Smooth muscle cell (in vitro differentiated cells): ENCODE data around the gene PVR. TPM values are rescaled to one million over a fixed set of nuclear protein-coding genes. Genes with fewer than 3 reads are reported as not detected.

ENCODE experiments used
- DNase-seq: peaks from one replicate; lab custom pipeline; 2025; ENCODE audit not compliant: unreplicated experiment; lab: John Stamatoyannopoulos, UW
- H2AFZ ChIP-seq: fragments of 200-600 bp; sonication (generic); 2 replicates; pipeline ENCODE4 v1.6.0; 2016; ENCODE audit warnings: antibody characterized with exemption, low read depth, mild to moderate bottlenecking
- H3F3A ChIP-seq: fragments of 200-600 bp; sonication (generic); 2 replicates; pipeline ENCODE4 v1.6.0; 2017; ENCODE audit warnings: antibody characterized with exemption, low read depth
- H3K27ac ChIP-seq: fragments of 200-600 bp; sonication (generic); 2 replicates; pipeline ENCODE4 v1.5.1; 2016; ENCODE audit warnings: low read depth, mild to moderate bottlenecking
- H3K27me3 ChIP-seq: fragments of 200-600 bp; sonication (generic); 2 replicates; pipeline ENCODE4 v1.6.1; 2016; ENCODE audit warnings: low read depth, mild to moderate bottlenecking
- H3K36me3 ChIP-seq: fragments of 200-600 bp; sonication (generic); 2 replicates; pipeline ENCODE4 v1.5.1; 2016; ENCODE audit warnings: low read depth
- H3K4me1 ChIP-seq: fragments of 200-600 bp; sonication (generic); 2 replicates; pipeline ENCODE4 v1.5.1; 2016; ENCODE audit warnings: low read depth
- H3K4me2 ChIP-seq: fragments of 200-600 bp; sonication (generic); 2 replicates; pipeline ENCODE4 v1.6.0; 2016; ENCODE audit warnings: mild to moderate bottlenecking
- H3K4me3 ChIP-seq: fragments of 200-600 bp; sonication (generic); 2 replicates; pipeline ENCODE4 v1.5.1; 2016; ENCODE audit warnings: mild to moderate bottlenecking
- H3K79me2 ChIP-seq: fragments of 200-600 bp; sonication (generic); 2 replicates; pipeline ENCODE4 v1.6.0; 2016; ENCODE audit warnings: low read depth, mild to moderate bottlenecking
- H3K9ac ChIP-seq: fragments of 200-600 bp; sonication (generic); 2 replicates; pipeline ENCODE4 v1.6.0; 2016; ENCODE audit warnings: low read depth
- H3K9me3 ChIP-seq: fragments of 200-600 bp; sonication (generic); replicated peaks from 2 replicates; pipeline ENCODE4 v1.5.1; 2016; ENCODE audit warnings: low read depth
- H4K20me1 ChIP-seq: fragments of 200-600 bp; sonication (generic); 2 replicates; pipeline ENCODE4 v1.6.0; 2016; ENCODE audit warnings: low read depth
- WGBS: methylation state at CpG from one replicate; pipeline ENCODE4 v1.1.7; 2016; ENCODE audit warnings: low lambda C conversion rate; 5-methylcytosine and 5-hydroxymethylcytosine counted together
- polyA plus RNA-seq: library from polyadenylated mRNA; unstranded; fragments of >200 nt; fragmentation: Nextera tagmentation; extraction: Ambion mirVana; gene quantifications from 2 replicates; pipeline ENCODE4 v1.2.1, GENCODE V29; 2016
- total RNA-seq: library from RNA; depleted of rRNA; stranded (reverse); fragments of >200 nt; gene quantifications from 2 replicates; pipeline ENCODE4 v1.2.3, GENCODE V29; 2014
- TF ChIP-seq, protein P1 (sequence below): fragments of 200-600 bp; sonication (generic); IDR thresholded peaks from 2 replicates; pipeline ENCODE4 v1.5.1; 2017; ENCODE audit warnings: borderline replicate concordance, mild to moderate bottlenecking, antibody characterized with exemption; ENCODE audit not compliant: insufficient read depth, poor library complexity, severe bottlenecking

The PVR gene
- total and polyA plus RNA-seq, 2 experiments from 2014 or later, result 25.4 to 35.0 TPM

GRCh38 chr19:44620667-44621066 is 23.0 kb upstream of the PVR start:
- no peaks in the 10 kb centered on the region for H3K27me3 ChIP-seq
- H3K9ac ChIP-seq, result no peak overlapping the region
- TF ChIP-seq, protein P1, sequence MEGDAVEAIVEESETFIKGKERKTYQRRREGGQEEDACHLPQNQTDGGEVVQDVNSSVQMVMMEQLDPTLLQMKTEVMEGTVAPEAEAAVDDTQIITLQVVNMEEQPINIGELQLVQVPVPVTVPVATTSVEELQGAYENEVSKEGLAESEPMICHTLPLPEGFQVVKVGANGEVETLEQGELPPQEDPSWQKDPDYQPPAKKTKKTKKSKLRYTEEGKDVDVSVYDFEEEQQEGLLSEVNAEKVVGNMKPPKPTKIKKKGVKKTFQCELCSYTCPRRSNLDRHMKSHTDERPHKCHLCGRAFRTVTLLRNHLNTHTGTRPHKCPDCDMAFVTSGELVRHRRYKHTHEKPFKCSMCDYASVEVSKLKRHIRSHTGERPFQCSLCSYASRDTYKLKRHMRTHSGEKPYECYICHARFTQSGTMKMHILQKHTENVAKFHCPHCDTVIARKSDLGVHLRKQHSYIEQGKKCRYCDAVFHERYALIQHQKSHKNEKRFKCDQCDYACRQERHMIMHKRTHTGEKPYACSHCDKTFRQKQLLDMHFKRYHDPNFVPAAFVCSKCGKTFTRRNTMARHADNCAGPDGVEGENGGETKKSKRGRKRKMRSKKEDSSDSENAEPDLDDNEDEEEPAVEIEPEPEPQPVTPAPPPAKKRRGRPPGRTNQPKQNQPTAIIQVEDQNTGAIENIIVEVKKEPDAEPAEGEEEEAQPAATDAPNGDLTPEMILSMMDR, result no peak
- H4K20me1 ChIP-seq, result no peaks in the 10 kb centered on the region
- no peaks in the 10 kb centered on the region for H3K79me2 ChIP-seq
- no peak overlapping the region for H3K4me2 ChIP-seq
- no peak overlapping the region for H3K27ac ChIP-seq
- no peaks in the 10 kb centered on the region for H3F3A ChIP-seq
- DNase-seq, result no peak
- H2AFZ ChIP-seq, result no peak overlapping the region
- 87% methylated on average over 5 of the region's 5 CpGs for WGBS
- no peaks in the 10 kb centered on the region for H3K4me1 ChIP-seq
- H3K36me3 ChIP-seq, result no peaks in the 10 kb centered on the region
- no peaks in the 10 kb centered on the region for H3K9me3 ChIP-seq
- no peak overlapping the region for H3K4me3 ChIP-seq

DNA sequence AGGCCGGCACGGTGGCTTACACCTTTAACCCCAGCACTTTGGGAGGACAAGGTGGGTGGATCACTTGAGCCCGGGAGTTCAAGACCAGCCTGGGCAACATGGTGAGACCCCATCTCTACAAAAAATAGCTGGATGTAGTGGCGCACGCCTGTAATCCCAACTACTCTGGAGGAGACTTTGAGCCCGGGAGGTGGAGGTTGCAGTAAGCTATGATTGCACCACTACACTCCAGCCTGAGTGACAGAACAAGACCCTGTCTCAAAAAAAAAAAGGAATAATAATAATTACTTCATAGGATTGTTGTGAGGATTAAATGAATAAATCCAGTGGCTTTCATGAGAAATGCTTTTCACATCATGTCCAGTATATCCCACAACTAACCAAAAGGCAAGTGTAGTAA is 22.3 kb upstream of the PVR start:
- no peak overlapping the region for H3K4me2 ChIP-seq
- H3K9ac ChIP-seq, result no peak overlapping the region
- no peaks in the 10 kb centered on the region for H3F3A ChIP-seq
- no peak overlapping the region for H2AFZ ChIP-seq
- WGBS, result 77% methylated on average over 6 of the region's 6 CpGs
- H4K20me1 ChIP-seq, result no peaks in the 10 kb centered on the region
- no peaks in the 10 kb centered on the region for H3K79me2 ChIP-seq
- no peaks in the 10 kb centered on the region for H3K9me3 ChIP-seq
- no peak overlapping the region for H3K27ac ChIP-seq
- no peaks in the 10 kb centered on the region for H3K4me1 ChIP-seq
- H3K27me3 ChIP-seq, result no peaks in the 10 kb centered on the region
- TF ChIP-seq, protein P1, result no peak
- DNase-seq, result no peak
- no peaks in the 10 kb centered on the region for H3K36me3 ChIP-seq
- no peak overlapping the region for H3K4me3 ChIP-seq

DNA sequence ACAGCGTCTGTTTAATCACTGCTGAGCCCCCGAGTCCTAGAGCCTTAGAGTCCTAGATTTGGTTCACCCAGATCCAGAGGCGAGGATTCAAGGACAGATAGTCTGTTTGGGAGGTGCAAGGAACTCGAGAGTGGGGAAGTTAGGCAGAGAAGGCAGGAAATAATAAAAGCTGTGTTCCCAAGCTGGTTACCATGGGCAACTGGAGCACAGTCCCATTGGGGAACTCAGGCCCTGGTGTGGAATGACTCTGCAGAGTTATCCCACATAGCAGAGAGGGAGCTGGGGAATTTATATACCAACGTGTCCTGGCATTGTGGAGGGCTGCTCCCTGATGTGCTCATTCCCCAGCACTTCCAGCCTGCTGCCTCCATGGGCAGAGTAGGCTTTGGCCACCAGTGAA is 20.6 kb upstream of the PVR start:
- TF ChIP-seq, protein P1, result no peak
- 55% methylated on average over 5 of the region's 5 CpGs for WGBS
- no peak overlapping the region for H3K4me3 ChIP-seq
- no peak overlapping the region for H3K9ac ChIP-seq
- no peak overlapping the region for H3K27ac ChIP-seq
- H4K20me1 ChIP-seq, result no peaks in the 10 kb centered on the region
- no peaks in the 10 kb centered on the region for H3F3A ChIP-seq
- H3K9me3 ChIP-seq, result no peaks in the 10 kb centered on the region
- H3K79me2 ChIP-seq, result no peaks in the 10 kb centered on the region
- no peaks in the 10 kb centered on the region for H3K4me1 ChIP-seq
- H2AFZ ChIP-seq, result no peak overlapping the region
- H3K36me3 ChIP-seq, result no peaks in the 10 kb centered on the region
- DNase-seq, result no peak
- H3K27me3 ChIP-seq, result no peaks in the 10 kb centered on the region
- H3K4me2 ChIP-seq, result no peak overlapping the region

DNA sequence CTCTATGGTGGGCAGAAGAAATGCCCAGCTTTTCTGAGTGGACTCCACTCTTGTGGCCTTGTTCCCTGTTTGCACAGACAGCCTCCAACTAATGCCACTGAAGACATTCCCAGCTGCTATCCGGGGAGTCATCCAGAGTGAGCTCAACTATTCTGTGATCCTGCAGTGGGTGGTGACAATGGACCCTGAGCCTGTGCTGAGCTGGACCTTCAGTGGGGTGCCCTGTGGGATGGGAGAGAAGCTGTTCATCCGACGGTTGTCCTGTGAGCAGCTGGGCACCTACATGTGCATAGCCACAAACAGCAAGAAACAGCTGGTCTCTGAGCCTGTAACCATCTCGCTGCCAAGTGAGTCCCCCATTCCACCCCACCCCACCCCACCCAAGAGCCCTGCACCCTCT is 20.1 kb upstream of the PVR start:
- Histone ChIP-seq H3K27ac (no peak overlapping the region), H3K4me1 (no peaks in the 10 kb centered on the region), H3F3A (no peaks in the 10 kb centered on the region), H3K79me2 (no peaks in the 10 kb centered on the region), H3K9me3 (no peaks in the 10 kb centered on the region), H3K36me3 (no peaks in the 10 kb centered on the region), H3K27me3 (no peaks in the 10 kb centered on the region), H3K4me2 (no peak overlapping the region), H2AFZ (no peak overlapping the region), H4K20me1 (no peaks in the 10 kb centered on the region), H3K4me3 (no peak overlapping the region), H3K9ac (no peak overlapping the region)
- DNase-seq, result no peak
- TF ChIP-seq, protein P1, result no peak
- WGBS, result 92% methylated on average over 4 of the region's 4 CpGs
